ENCODE measurements around the gene PPEF2.

GRCh38 chr4:75830906-75831305 lies 71.3 kb downstream of the PPEF2 start:
- TF ChIP-seq, protein P1, sequence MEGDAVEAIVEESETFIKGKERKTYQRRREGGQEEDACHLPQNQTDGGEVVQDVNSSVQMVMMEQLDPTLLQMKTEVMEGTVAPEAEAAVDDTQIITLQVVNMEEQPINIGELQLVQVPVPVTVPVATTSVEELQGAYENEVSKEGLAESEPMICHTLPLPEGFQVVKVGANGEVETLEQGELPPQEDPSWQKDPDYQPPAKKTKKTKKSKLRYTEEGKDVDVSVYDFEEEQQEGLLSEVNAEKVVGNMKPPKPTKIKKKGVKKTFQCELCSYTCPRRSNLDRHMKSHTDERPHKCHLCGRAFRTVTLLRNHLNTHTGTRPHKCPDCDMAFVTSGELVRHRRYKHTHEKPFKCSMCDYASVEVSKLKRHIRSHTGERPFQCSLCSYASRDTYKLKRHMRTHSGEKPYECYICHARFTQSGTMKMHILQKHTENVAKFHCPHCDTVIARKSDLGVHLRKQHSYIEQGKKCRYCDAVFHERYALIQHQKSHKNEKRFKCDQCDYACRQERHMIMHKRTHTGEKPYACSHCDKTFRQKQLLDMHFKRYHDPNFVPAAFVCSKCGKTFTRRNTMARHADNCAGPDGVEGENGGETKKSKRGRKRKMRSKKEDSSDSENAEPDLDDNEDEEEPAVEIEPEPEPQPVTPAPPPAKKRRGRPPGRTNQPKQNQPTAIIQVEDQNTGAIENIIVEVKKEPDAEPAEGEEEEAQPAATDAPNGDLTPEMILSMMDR (conservative IDR thresholded peaks at IDR 0.05 in 1 of 2, IDR thresholded peaks at IDR 0.05 in 1 of 2; ENCODE audit: low read depth in 1 of 2, low read length in 2 of 2) = no peak
- TF ChIP-seq EZH2 (IDR thresholded peaks at IDR 0.05; ENCODE audit: low read length, missing control alignments) = no peak
